ENCODE results near the gene MYH9.
A peak's percentile ranks its signal among the peaks of the same experiment; 100 is the strongest.

The MYH9 gene

DNA sequence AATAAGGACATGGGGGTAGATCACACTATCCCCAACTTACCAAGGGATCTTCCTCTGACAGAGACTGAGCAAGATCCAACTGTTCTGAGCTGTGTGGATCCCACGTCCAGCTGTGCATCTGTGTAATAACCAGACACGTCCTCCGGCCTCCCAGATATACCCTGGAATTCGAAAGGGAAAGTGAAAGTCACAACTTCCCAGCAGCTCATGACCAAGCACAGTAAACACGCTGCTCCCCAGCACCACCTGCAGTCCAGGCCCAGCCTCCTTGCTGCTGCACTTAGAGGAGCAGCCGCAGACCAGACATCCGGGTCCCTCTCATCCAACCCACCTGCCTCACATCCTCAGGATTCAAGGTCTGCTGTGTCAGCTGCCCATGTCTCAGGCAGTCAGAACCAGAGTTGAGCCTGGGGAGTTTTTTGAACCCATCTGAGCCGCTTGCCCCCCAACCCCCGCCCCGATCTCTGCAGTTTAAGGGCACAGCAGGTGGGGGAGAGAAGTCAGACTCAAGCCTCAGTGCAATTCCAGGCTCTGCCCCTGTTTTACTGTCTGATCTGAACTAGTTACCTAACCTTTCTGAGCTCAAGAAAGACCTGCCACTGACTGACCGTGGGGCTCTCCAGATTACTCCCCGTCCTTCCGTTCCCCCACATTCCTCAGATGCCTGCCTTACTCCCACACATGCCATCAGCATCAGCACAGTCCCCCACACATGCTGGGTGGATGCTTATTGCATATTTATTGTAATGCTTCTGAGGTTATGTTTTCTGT lies 148.2 kb downstream of the MYH9 start, which contains the start of gene APOL2:
Gene APOL2 (minus strand): TSS at position 127 of the 771 bp plus-strand sequence. CDS start 6,365 bp downstream, outside the sequence.
- peak within 1 kb of the TSS; percentile 87 for H3K4me3 ChIP-seq (ENCODE audit: low read depth, low read length)
- peak; percentile 65 for TF ChIP-seq CTCF (IDR thresholded peaks at IDR 0.05; ENCODE audit: low read depth, low read length)

GRCh38 chr22:36239150-36239400 lies 148.7 kb downstream of the MYH9 start:
- H3K4me3 ChIP-seq (ENCODE audit: low read depth, low read length): peak overlapping the region; percentile 87
- no peak for TF ChIP-seq CTCF (IDR thresholded peaks at IDR 0.05; ENCODE audit: low read depth, low read length)

DNA sequence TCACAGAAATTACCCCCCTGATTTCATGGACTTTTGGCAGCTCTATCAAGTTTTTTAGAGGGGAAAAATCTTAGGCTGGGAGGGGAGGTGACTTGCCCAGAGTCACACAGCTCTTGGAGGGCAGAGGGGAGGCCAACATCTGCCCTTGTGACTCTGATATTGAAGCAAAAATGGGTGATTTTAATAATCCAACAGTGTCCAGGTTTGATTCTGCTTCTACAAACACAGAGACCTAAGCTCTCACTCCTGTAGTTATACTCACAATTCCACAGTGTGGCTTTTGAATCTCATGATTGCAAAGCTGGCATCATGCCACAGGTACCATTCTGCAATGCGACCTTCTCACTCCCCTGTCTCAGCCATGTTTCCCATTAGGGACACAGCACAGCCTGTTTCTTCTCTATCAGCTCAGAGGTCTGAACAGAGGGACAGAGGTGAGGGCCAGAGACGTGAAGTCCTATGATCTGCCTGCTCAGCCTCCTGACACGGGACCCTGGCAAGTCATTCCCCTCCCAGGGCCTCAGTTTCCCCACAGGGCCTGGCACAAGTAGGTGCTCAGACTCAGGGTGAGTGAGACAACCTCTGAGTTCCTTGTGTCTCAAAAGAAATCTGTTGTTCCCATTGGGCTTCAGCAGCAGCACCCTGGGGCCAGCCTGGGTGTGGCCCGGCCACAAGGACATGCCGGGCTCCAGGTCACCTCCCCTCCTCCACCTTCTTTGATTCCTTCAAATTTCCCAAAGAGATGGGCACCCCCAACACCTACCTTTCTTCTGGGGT lies 149.2 kb downstream of the MYH9 start:
- TF ChIP-seq CTCF (IDR thresholded peaks at IDR 0.05; ENCODE audit: low read depth, low read length): no peak
- peak overlapping the region; percentile 87 for H3K4me3 ChIP-seq (ENCODE audit: low read depth, low read length)

DNA sequence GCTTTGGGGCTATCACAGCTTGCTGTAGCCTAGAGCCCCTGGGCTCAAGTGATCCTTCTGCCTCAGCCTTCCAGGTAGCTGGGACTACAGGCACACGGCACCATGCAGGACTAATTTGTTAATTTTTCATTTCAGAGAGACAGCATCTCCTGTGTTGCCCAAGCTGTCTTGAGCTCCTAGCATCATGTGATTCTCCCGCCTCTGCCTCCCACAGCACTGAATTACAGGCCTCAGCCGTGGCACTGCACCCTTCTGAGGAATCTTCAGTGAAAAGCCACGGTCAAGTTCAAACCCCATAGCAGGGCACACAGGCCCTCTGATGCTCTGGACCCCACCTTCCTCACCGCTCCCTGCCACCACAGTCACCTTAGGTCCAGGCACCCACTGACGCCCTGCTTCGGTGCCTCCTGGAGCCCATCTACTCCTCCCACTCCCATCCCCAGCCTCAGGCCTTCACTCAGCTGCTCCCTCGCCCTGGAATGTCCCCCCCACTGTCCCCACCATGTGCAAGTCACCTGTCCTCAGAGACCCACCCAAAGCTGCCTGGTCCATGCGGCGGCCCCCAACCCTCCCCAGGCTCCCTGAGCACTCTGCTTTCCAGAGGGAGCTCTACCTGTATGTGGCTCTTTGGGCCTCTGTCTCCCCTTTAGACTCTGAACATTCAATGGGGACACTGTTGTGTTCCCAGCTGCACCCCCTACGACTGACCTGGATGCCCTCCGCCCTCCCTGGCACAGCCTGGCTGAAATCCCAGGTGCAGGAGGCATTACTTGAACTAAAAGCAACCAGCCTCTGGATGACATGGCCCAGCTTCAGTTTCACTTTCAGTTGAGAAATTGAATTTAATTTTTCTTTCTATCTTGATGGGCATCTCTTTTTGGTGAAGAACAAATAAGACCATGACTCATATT lies 150.1 kb downstream of the MYH9 start:
- peak overlapping the region; percentile 87 for H3K4me3 ChIP-seq (ENCODE audit: low read depth, low read length)
- no peak for TF ChIP-seq CTCF (IDR thresholded peaks at IDR 0.05; ENCODE audit: low read depth, low read length)

DNA sequence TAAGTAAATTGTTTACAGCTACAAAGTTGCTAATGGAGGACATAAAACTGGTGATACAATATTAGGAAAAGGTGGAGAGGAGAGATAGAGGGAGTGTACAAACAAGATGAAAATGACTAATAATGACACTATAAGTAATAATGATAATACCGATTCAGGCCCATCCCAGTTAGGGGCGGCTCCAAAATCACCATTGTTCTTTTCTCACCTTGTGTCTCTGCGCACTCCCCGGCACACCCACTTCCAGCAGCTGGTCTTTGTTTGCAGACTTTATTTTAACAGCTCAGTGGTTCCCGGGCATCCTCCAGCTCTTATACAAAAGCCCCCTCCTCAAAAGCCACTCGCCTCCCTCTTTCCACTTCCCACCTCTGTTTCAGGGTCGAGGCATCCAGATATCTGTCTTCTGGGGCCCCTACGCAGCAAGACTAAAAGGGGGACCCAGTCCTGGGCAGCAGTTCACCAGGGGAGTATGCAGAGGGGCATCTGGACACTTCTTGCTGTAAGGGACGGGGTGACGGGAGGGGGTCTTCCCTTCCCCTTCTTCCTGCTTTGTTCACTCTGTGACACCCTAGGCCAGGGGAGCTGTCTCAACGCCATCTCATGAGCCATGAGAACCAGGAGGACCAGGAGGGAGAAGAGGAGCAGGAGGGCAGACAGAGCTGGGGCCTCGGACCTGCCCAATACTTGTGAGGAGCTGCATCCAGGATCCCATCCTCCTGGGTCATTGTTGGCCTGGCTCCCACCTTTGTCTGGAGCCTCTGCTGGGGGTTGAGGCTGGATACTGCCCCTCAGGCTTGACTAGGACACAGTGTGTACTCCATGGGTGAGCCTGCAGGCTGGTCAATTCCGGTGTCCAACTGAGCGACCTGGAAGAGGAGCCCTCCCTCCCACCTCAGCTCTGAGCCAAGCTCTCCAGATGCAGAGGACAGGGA lies 151.1 kb downstream of the MYH9 start:
- H3K4me3 ChIP-seq (ENCODE audit: low read depth, low read length): no peak overlapping the region
- no peak for TF ChIP-seq CTCF (IDR thresholded peaks at IDR 0.05; ENCODE audit: low read depth, low read length)

DNA sequence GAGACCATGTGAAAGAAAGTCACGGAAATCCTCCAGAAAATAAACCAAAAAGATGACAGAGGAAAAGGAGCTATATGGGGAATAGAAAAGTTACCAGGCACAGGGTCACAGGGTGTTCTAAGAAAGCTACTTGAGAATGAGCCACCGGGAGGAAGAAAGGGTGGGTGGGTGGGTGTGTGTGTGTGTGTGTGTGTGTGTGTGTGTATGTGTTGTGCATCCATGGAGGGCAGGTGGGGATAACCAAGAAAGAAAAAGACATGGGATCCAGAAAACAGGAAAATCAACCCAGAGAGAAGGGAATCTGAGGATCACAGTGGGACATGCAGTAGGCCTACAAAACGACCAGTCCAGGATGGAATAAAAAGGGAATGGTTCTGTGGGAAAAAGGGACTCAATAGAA lies 152.2 kb downstream of the MYH9 start:
- H3K4me3 ChIP-seq (ENCODE audit: low read depth, low read length): no peak overlapping the region
- TF ChIP-seq CTCF (IDR thresholded peaks at IDR 0.05; ENCODE audit: low read depth, low read length): no peak
